Measurements from ENCODE around the gene CDK5. TPM values are rescaled to one million over a fixed set of nuclear protein-coding genes. Genes with fewer than 3 reads are reported as not detected.

Gene CDK5
- total and polyA plus RNA-seq, 2 of the 13 experiments (the other 11 are each of a cell fraction or from before 2014, with no cell fraction given) = 16.4 to 21.3 TPM

DNA sequence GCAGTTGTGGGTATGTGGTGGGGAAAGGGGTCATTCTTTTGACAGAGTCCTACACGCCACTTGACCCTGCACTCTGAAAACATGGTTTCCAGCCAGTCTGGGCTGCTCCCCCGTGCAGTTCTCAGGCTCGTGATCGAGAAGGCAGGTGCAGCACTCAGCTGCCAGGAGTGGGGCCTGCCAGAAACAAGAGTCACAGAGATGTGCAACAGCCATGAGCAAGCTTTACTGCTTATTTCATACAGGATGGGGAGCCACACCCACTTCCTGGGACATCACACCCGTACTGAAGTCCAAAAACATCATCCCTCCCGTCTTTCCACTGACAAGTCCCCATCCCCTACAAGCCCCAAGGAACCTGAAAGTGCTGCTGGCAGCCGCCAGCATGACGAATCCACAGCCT is 42.7 kb downstream of the CDK5 start:
- ATAC-seq = no peak
- TF ChIP-seq ZEB1 (IDR thresholded peaks at IDR 0.05; ENCODE audit: insufficient replicate concordance, low read depth) = no peak
- TF ChIP-seq, protein P1, sequence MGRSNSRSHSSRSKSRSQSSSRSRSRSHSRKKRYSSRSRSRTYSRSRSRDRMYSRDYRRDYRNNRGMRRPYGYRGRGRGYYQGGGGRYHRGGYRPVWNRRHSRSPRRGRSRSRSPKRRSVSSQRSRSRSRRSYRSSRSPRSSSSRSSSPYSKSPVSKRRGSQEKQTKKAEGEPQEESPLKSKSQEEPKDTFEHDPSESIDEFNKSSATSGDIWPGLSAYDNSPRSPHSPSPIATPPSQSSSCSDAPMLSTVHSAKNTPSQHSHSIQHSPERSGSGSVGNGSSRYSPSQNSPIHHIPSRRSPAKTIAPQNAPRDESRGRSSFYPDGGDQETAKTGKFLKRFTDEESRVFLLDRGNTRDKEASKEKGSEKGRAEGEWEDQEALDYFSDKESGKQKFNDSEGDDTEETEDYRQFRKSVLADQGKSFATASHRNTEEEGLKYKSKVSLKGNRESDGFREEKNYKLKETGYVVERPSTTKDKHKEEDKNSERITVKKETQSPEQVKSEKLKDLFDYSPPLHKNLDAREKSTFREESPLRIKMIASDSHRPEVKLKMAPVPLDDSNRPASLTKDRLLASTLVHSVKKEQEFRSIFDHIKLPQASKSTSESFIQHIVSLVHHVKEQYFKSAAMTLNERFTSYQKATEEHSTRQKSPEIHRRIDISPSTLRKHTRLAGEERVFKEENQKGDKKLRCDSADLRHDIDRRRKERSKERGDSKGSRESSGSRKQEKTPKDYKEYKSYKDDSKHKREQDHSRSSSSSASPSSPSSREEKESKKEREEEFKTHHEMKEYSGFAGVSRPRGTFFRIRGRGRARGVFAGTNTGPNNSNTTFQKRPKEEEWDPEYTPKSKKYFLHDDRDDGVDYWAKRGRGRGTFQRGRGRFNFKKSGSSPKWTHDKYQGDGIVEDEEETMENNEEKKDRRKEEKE (IDR thresholded peaks at IDR 0.05) = no peak
- no peak for TF ChIP-seq NFE2 (CRISPR knock-in tag; IDR thresholded peaks at IDR 0.05)
- TF ChIP-seq, protein P2, sequence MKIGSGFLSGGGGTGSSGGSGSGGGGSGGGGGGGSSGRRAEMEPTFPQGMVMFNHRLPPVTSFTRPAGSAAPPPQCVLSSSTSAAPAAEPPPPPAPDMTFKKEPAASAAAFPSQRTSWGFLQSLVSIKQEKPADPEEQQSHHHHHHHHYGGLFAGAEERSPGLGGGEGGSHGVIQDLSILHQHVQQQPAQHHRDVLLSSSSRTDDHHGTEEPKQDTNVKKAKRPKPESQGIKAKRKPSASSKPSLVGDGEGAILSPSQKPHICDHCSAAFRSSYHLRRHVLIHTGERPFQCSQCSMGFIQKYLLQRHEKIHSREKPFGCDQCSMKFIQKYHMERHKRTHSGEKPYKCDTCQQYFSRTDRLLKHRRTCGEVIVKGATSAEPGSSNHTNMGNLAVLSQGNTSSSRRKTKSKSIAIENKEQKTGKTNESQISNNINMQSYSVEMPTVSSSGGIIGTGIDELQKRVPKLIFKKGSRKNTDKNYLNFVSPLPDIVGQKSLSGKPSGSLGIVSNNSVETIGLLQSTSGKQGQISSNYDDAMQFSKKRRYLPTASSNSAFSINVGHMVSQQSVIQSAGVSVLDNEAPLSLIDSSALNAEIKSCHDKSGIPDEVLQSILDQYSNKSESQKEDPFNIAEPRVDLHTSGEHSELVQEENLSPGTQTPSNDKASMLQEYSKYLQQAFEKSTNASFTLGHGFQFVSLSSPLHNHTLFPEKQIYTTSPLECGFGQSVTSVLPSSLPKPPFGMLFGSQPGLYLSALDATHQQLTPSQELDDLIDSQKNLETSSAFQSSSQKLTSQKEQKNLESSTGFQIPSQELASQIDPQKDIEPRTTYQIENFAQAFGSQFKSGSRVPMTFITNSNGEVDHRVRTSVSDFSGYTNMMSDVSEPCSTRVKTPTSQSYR (CRISPR knock-in tag; IDR thresholded peaks at IDR 0.05; ENCODE audit: borderline replicate concordance) = no peak
- TF ChIP-seq ZFP1 (CRISPR knock-in tag; IDR thresholded peaks at IDR 0.05) = no peak
- no peak for TF ChIP-seq WIZ (CRISPR knock-in tag; IDR thresholded peaks at IDR 0.05)
- TF ChIP-seq SRSF1 (optimal IDR thresholded peaks at IDR 0.05; ENCODE audit: low read depth, low read length) = no peak
- no peak for TF ChIP-seq ZNF562 (CRISPR knock-in tag; IDR thresholded peaks at IDR 0.05; ENCODE audit: borderline replicate concordance)

More for the DNA sequence above, 42.7 kb downstream of the CDK5 start:
- no peak overlapping the region for H2AFZ ChIP-seq (ENCODE audit: low read length)
- H3K4me3 ChIP-seq (replicated peaks in 1 of 3; ENCODE audit: insufficient read depth in 1 of 3, low read depth in 2 of 3, low read length in 3 of 3) = no peak overlapping the region
- FAIRE-seq = no peak
- H4K20me1 ChIP-seq (ENCODE audit: insufficient read depth, low read length) = no peaks in the 10 kb centered on the region
- no peak overlapping the region for H3K4me2 ChIP-seq (ENCODE audit: low read depth, low read length)
- no peak overlapping the region for H3K27ac ChIP-seq (ENCODE audit: extremely low read length, insufficient read depth, low read length)
- in situ Hi-C loops (cut with HindIII; ENCODE audit: extremely low pct_ligation_motif_present, low pct_unique_long_range_greater_than_20kb) = no loop called here
- POLR2A ChIA-PET = no interaction called here
- no peaks in the 10 kb centered on the region for H3K79me2 ChIP-seq (ENCODE audit: insufficient read depth, low read length)
- H3K9ac ChIP-seq (ENCODE audit: insufficient read depth, low read depth, low read length) = no peak overlapping the region
- CTCF ChIA-PET (ENCODE audit: low intra/inter-chr PET ratio, low total read pairs) = no interaction called here
- no peak for DNase-seq (ENCODE audit: low spot score)
- no TSS peak for BruUV-seq (replicated peaks)
- no peaks in the 10 kb centered on the region; a peak in 1 of 5 replicates for H3K36me3 ChIP-seq (replicated peaks in 1 of 2; ENCODE audit: control insufficient read depth in 1 of 2, insufficient read depth in 2 of 2, low read length in 2 of 2)
- peaks cover 6 to 18% of the 10 kb centered on the region in 2 experiments; a peak in 4 of 5 replicates for H3K27me3 ChIP-seq (ENCODE audit: control insufficient read depth in 1 of 2, insufficient read depth in 2 of 2, low read length in 2 of 2)
- intact Hi-C loops (cut with micrococcal nuclease; ENCODE audit: unreplicated experiment) = no loop called here
- 82% methylated on average over 5 of the region's 8 CpGs for WGBS (ENCODE audit: low lambda C conversion rate)
- no peaks in the 10 kb centered on the region for H3K9me3 ChIP-seq (ENCODE audit: low read length)
- peaks cover 57% of the 10 kb centered on the region for H3K4me1 ChIP-seq (ENCODE audit: insufficient read depth, low read length)

Data from HepG2 (cell line).